Osteoblast (primary cell): Measurements from ENCODE around the gene OR10K1. TPM values are rescaled to one million over a fixed set of nuclear protein-coding genes. Genes with fewer than 3 reads are reported as not detected.

ENCODE experiments used
- DNase-seq: peaks from one replicate; pipeline ENCODE4 v3.0.0; 2011; ENCODE audit warnings: low spot score, mixed read lengths; ENCODE audit not compliant: insufficient read length; ENCODE audit errors: missing footprints
- H2AFZ ChIP-seq: 2 replicates; pipeline ENCODE4 v1.6.0; 2011; ENCODE audit warnings: mild to moderate bottlenecking, low read length
- H3K27ac ChIP-seq: 2 replicates; pipeline ENCODE4 v1.5.1; 2011; ENCODE audit warnings: mild to moderate bottlenecking, low read depth, low read length, moderate library complexity
- H3K27me3 ChIP-seq: 2 replicates; pipeline ENCODE4 v1.6.0; 2012; ENCODE audit warnings: mild to moderate bottlenecking, control low read depth, inconsistent platforms, low read length, moderate library complexity; ENCODE audit not compliant: insufficient read depth
- H3K36me3 ChIP-seq: 2 replicates; pipeline ENCODE4 v1.5.1; 2011; ENCODE audit warnings: mild to moderate bottlenecking, low read length, control low read depth, moderate library complexity; ENCODE audit not compliant: insufficient read depth
- H3K4me1 ChIP-seq: 2 replicates; pipeline ENCODE4 v1.5.1; 2011; ENCODE audit warnings: mild to moderate bottlenecking, low read length, control low read depth, moderate library complexity; ENCODE audit not compliant: insufficient read depth
- H3K4me2 ChIP-seq: 2 replicates; pipeline ENCODE4 v1.6.0; 2011; ENCODE audit warnings: mild to moderate bottlenecking, low read length; ENCODE audit not compliant: insufficient read depth
- H3K4me3 ChIP-seq: fragments of 200-600 bp; sonication (generic); 3 replicates; pipeline ENCODE4 v1.5.1; 2012; ENCODE audit warnings: mild to moderate bottlenecking, low read length, inconsistent platforms; ENCODE audit not compliant: insufficient read depth
- H3K79me2 ChIP-seq: 2 replicates; pipeline ENCODE4 v1.6.0; 2012; ENCODE audit warnings: mild to moderate bottlenecking, low read length, control low read depth, inconsistent platforms; ENCODE audit not compliant: insufficient read depth
- H3K9me3 ChIP-seq: 2 replicates; pipeline ENCODE4 v1.5.1; 2011; ENCODE audit warnings: low read depth, low read length, control low read depth
- H4K20me1 ChIP-seq: 2 replicates; pipeline ENCODE4 v1.6.0; 2012; ENCODE audit warnings: mild to moderate bottlenecking, low read length, control low read depth; ENCODE audit not compliant: insufficient read depth
- CTCF ChIP-seq: IDR thresholded peaks from 2 replicates; pipeline ENCODE4 v1.5.1; 2011; ENCODE audit warnings: mild to moderate bottlenecking, low read depth, low read length, moderate library complexity; ENCODE audit errors: extremely low read depth
- total RNA-seq: library from RNA; depleted of rRNA; stranded (reverse); fragments of >200 nt; gene quantifications from 2 replicates; pipeline ENCODE4 v1.2.3, GENCODE V29; 2012

Gene OR10K1
- total RNA-seq, 1 donor: not detected

GRCh38 chr1:158445376-158445775, 16.3 kb upstream of the OR10K1 start:
- Histone ChIP-seq H3K4me1 (no peaks in the 10 kb centered on the region), H2AFZ (no peak overlapping the region), H3K79me2 (no peaks in the 10 kb centered on the region), H3K9me3 (no peaks in the 10 kb centered on the region), H3K4me2 (no peak overlapping the region), H3K27ac (no peak overlapping the region), H3K27me3 (no peaks in the 10 kb centered on the region), H3K36me3 (no peaks in the 10 kb centered on the region), H4K20me1 (no peaks in the 10 kb centered on the region), H3K4me3 (no peak overlapping the region)
- TF ChIP-seq CTCF: no peak
- no peak for DNase-seq

DNA sequence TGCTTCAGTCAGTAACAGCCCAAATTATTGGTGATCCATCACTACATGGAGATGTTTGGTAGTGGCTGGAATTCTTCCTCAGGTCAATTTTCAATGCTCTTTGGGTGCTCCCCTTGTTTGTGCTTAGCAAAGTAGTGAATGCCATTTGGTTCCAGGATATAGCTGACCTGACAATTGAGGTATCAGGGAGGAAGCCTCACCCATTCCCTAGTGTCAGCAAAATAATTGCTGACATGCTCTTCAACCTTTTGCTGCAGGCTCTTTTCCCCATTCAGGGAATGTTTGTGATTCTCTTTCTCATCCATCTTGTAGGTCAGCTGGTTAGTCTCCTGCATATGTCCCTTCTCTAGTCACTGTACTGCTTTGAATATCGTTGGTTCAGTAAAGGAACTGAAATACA, 7.1 kb upstream of the OR10K1 start:
- Histone ChIP-seq H3K9me3 (no peaks in the 10 kb centered on the region), H2AFZ (no peak overlapping the region), H3K4me2 (no peak overlapping the region), H3K4me1 (no peaks in the 10 kb centered on the region), H3K79me2 (no peaks in the 10 kb centered on the region), H3K4me3 (no peak overlapping the region), H3K36me3 (no peaks in the 10 kb centered on the region), H3K27me3 (no peaks in the 10 kb centered on the region), H3K27ac (no peak overlapping the region), H4K20me1 (no peaks in the 10 kb centered on the region)
- no peak for DNase-seq
- no peak for TF ChIP-seq CTCF

DNA sequence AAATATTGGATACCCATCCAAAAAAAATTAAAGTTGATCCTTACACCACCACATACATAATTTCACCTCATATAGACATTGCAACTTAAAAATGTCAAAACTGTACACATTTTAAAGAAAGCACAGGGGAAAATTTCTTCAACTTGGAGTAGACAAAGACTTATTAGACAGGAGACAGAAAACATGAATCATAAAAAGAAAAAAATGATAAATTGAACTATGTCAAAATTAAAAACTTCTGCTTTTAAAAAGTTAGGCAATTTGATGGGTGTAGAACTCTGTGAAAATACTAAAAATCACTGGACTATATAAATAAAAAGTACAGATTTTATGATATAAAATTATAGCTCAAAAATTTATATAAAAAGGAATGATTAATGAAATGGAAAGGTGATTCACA, 4.4 kb upstream of the OR10K1 start:
- H3K27ac ChIP-seq: no peak overlapping the region
- no peak for DNase-seq
- no peaks in the 10 kb centered on the region for H3K27me3 ChIP-seq
- no peaks in the 10 kb centered on the region for H3K4me1 ChIP-seq
- H3K36me3 ChIP-seq: no peaks in the 10 kb centered on the region
- H3K4me3 ChIP-seq: no peak overlapping the region
- H3K9me3 ChIP-seq: no peaks in the 10 kb centered on the region
- TF ChIP-seq CTCF: no peak
- H2AFZ ChIP-seq: no peak overlapping the region
- H3K79me2 ChIP-seq: no peaks in the 10 kb centered on the region
- H3K4me2 ChIP-seq: no peak overlapping the region
- H4K20me1 ChIP-seq: no peaks in the 10 kb centered on the region

DNA sequence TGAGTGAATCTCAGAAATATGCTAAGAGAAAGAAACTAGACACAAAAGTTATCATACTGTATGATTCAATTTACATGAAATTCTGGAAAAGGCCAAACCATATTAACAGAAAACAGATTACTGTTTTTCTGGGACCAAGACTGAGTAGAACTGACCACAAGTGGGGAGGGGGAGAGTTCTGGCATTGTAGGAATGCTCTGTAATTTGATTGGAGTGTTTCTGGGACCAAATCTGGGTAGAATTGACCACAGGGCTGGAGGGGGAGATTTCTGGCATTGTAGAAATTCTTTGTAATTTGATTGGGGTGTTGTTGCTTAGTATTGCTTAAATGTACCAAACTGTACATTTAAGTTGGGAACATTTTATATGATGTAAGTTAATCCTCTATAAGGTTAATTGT, 3.4 kb upstream of the OR10K1 start:
- Histone ChIP-seq H4K20me1 (no peaks in the 10 kb centered on the region), H3K4me2 (no peak overlapping the region), H3K36me3 (no peaks in the 10 kb centered on the region), H3K4me1 (no peaks in the 10 kb centered on the region), H3K79me2 (no peaks in the 10 kb centered on the region), H3K9me3 (no peaks in the 10 kb centered on the region), H2AFZ (no peak overlapping the region), H3K4me3 (no peak overlapping the region), H3K27me3 (no peaks in the 10 kb centered on the region), H3K27ac (no peak overlapping the region)
- no peak for TF ChIP-seq CTCF
- DNase-seq: no peak
